IMR-90 (cell line): Measurements from ENCODE around the gene CUX1. TPM values are rescaled to one million over a fixed set of nuclear protein-coding genes. Genes with fewer than 3 reads are reported as not detected.

Experiments
- ATAC-seq: fragments of 200-7000 bp; cut with Tn5 transposase; 2 replicates; pipeline ENCODE4 v1.9.1; 2020; ENCODE audit warnings: low read depth, mild to moderate bottlenecking, moderate library complexity
- BruUV-seq: library from RNA; stranded (reverse); fragments of 400-500 nt; replicated peaks from 2 replicates; lab custom pipeline; 2021; lab: Mats Ljungman, UMichigan
- CTCF ChIA-PET: fragments of 300-600 bp; formaldehyde crosslinking; extraction: SDS; loops from one replicate; lab custom pipeline; 2021; ENCODE audit warnings: antibody characterized with exemption; lab: Yijun Ruan, JAX
- POLR2A ChIA-PET: fragments of 300-600 bp; sonication (Branson Sonifier 250); formaldehyde crosslinking; loops from one replicate; lab custom pipeline; 2022; ENCODE audit warnings: antibody characterized with exemption; ENCODE audit not compliant: unreplicated experiment; lab: Charles Lee
- DNase-seq: peaks from one replicate; pipeline ENCODE4 v3.0.0; 2013
- H2AFZ ChIP-seq: replicated peaks from 2 replicates; pipeline ENCODE3; 2013; ENCODE audit warnings: low read length, mild to moderate bottlenecking; ENCODE audit not compliant: poor library complexity
- H2AK5ac ChIP-seq: 2 replicates; pipeline ENCODE4 v1.6.1; 2013; ENCODE audit warnings: low read depth, low read length, inconsistent platforms
- H2AK9ac ChIP-seq: replicated peaks from 2 replicates; pipeline ENCODE3; 2013; ENCODE audit warnings: mild to moderate bottlenecking, low read depth, low read length, moderate library complexity; ENCODE audit not compliant: poor library complexity
- H2BK120ac ChIP-seq: 2 replicates; pipeline ENCODE4 v1.6.1; 2013; ENCODE audit warnings: low read depth, low read length, inconsistent platforms
- H2BK15ac ChIP-seq: 3 replicates; pipeline ENCODE4 v1.6.1; 2013; ENCODE audit warnings: low read depth, low read length, inconsistent platforms
- H2BK20ac ChIP-seq: 2 replicates; pipeline ENCODE4 v1.6.1; 2013; ENCODE audit warnings: low read depth, mild to moderate bottlenecking, inconsistent platforms, low read length, moderate library complexity
- H2BK5ac ChIP-seq: 2 replicates; pipeline ENCODE4 v1.6.1; 2013; ENCODE audit warnings: mild to moderate bottlenecking, low read depth, low read length, inconsistent platforms; ENCODE audit not compliant: poor library complexity, severe bottlenecking
- H3K14ac ChIP-seq: replicated peaks from 2 replicates; pipeline ENCODE4 v1.6.1; 2013; ENCODE audit warnings: low read depth, low read length, inconsistent platforms
- H3K18ac ChIP-seq: 2 replicates; pipeline ENCODE4 v1.6.1; 2013; ENCODE audit warnings: low read depth, low read length, control low read depth
- H3K23ac ChIP-seq: 2 replicates; pipeline ENCODE4 v1.6.1; 2013; ENCODE audit warnings: low read depth, low read length, inconsistent platforms
- H3K27ac ChIP-seq: 2 replicates; pipeline ENCODE4 v1.5.1; 2013; ENCODE audit warnings: mild to moderate bottlenecking, control low read depth, low read length; ENCODE audit not compliant: insufficient read depth
- H3K27me3 ChIP-seq: 2 replicates; pipeline ENCODE4 v1.6.1; 2013; ENCODE audit warnings: low read length; ENCODE audit not compliant: control insufficient read depth, insufficient read depth
- H3K36me3 ChIP-seq: 2 replicates; pipeline ENCODE4 v1.6.1; 2013; ENCODE audit warnings: low read length, mixed read lengths; ENCODE audit not compliant: control insufficient read depth, insufficient read depth
- H3K4ac ChIP-seq: 2 replicates; pipeline ENCODE4 v1.6.1; 2013; ENCODE audit warnings: low read depth, low read length, inconsistent platforms
- H3K4me1 ChIP-seq: 2 replicates; pipeline ENCODE4 v1.6.1; 2013; ENCODE audit warnings: low read length, mixed read lengths; ENCODE audit not compliant: control insufficient read depth, insufficient read depth
- H3K4me2 ChIP-seq: 2 replicates; pipeline ENCODE4 v1.6.1; 2013; ENCODE audit warnings: low read depth, mild to moderate bottlenecking, control low read depth, low read length, moderate library complexity
- H3K4me3 ChIP-seq: 2 replicates; pipeline ENCODE4 v1.5.1; 2013; ENCODE audit warnings: low read depth, mild to moderate bottlenecking, control low read depth, low read length, moderate library complexity; ENCODE audit not compliant: insufficient read depth
- H3K56ac ChIP-seq: 2 replicates; pipeline ENCODE4 v1.6.1; 2013; ENCODE audit warnings: low read length, inconsistent platforms; ENCODE audit not compliant: insufficient read depth; ENCODE audit errors: extremely low read depth
- H3K79me1 ChIP-seq, 2 experiments: 2 replicates each; pipeline ENCODE4 v1.6.1; 2013; ENCODE audit warnings: low read length in 2 of 2, inconsistent platforms in 1 of 2, low read depth in 1 of 2
- H3K9ac ChIP-seq: 2 replicates; pipeline ENCODE4 v1.6.1; 2013; ENCODE audit warnings: low read depth, low read length, control low read depth
- H3K9me1 ChIP-seq: 2 replicates; pipeline ENCODE4 v1.6.1; 2013; ENCODE audit warnings: low read length, inconsistent platforms; ENCODE audit not compliant: insufficient read depth
- H3K9me3 ChIP-seq: 2 replicates; pipeline ENCODE4 v1.6.1; 2013; ENCODE audit warnings: low read length; ENCODE audit not compliant: control insufficient read depth, insufficient read depth
- H4K20me1 ChIP-seq: 2 replicates; pipeline ENCODE4 v1.6.1; 2013; ENCODE audit warnings: low read length, inconsistent platforms; ENCODE audit not compliant: insufficient read depth
- H4K5ac ChIP-seq: 2 replicates; pipeline ENCODE4 v1.6.1; 2013; ENCODE audit warnings: mild to moderate bottlenecking, low read depth, low read length, control low read depth
- H4K8ac ChIP-seq, 2 experiments: 2 replicates each; pipeline ENCODE4 v1.6.1; 2013; ENCODE audit warnings: low read depth in 2 of 2, low read length in 2 of 2, control low read depth in 1 of 2, inconsistent platforms in 1 of 2
- H4K91ac ChIP-seq: 2 replicates; pipeline ENCODE4 v1.6.1; 2013; ENCODE audit warnings: low read depth, low read length, inconsistent platforms; ENCODE audit not compliant: insufficient read depth
- BHLHE40 ChIP-seq: fragments of 150-350 bp; IDR thresholded peaks from 2 replicates; pipeline ENCODE4 v1.6.1; 2016; ENCODE audit warnings: mild to moderate bottlenecking, low read depth, low read length
- CTCF ChIP-seq: conservative IDR thresholded peaks from 2 replicates; pipeline ENCODE4 v1.5.1; 2012; ENCODE audit warnings: mild to moderate bottlenecking, low read depth, low read length, improper control_type of control experiment
- MAZ ChIP-seq: IDR thresholded peaks from 2 replicates; pipeline ENCODE4 v1.6.1; 2012; ENCODE audit warnings: low read depth, mild to moderate bottlenecking, low read length, improper control_type of control experiment, moderate library complexity, borderline replicate concordance
- POLR2A ChIP-seq: IDR thresholded peaks from 2 replicates; pipeline ENCODE4 v1.6.1; 2012; ENCODE audit warnings: mild to moderate bottlenecking, low read depth, low read length
- RAD21 ChIP-seq: IDR thresholded peaks from 2 replicates; pipeline ENCODE4 v1.6.1; 2012; ENCODE audit warnings: low read length, improper control_type of control experiment
- WGBS, 2 experiments: methylation state at CpG; one replicate each; pipeline versions ENCODE4 v1.1.5 to v1.1.7; 2013; ENCODE audit warnings: missing lambda C conversion rate in 2 of 2; ENCODE audit not compliant: insufficient read length in 1 of 2; ENCODE audit errors: extremely low coverage in 2 of 2; 5-methylcytosine and 5-hydroxymethylcytosine counted together
- dilution Hi-C: fragments of 300-500 bp; cut with HindIII; formaldehyde crosslinking; loops from one replicate; pipeline ENCODE4 v1.14.3; 2018; ENCODE audit warnings: low sequenced_read_pairs; ENCODE audit not compliant: unreplicated experiment
- in situ Hi-C: fragments of 300-500 bp; cut with MboI; formaldehyde crosslinking; loops from 3 replicates; pipeline ENCODE4 v1.14.3; 2019; ENCODE audit warnings: low sequenced_read_pairs, inconsistent platforms, mixed read lengths
- intact Hi-C: fragments of 100-400 bp; cut with micrococcal nuclease; formaldehyde crosslinking; loops from 2 replicates; pipeline ENCODE4 v1.10.0; 2022
- polyA plus RNA-seq, 3 experiments: library from polyadenylated mRNA; depleted of rRNA; stranded (reverse); fragments of >200 nt; gene quantifications; 2 replicates each; pipeline ENCODE4 v1.2.3, GENCODE V29; 2012; ENCODE audit warnings: low replicate concordance in 1 of 3
- total RNA-seq: library from RNA; depleted of rRNA; stranded (reverse); fragments of >200 nt; gene quantifications from 2 replicates; pipeline ENCODE4 v1.2.3, GENCODE V29; 2012

The CUX1 gene
- total and polyA plus RNA-seq, 2 of the 4 experiments (the other 2 are of a cell fraction): 19.7 to 46.4 TPM

- Histone ChIP-seq H3K4ac (no peak overlapping the region), H3K56ac (no peak overlapping the region), H4K5ac (no peak overlapping the region), H3K27ac (no peak overlapping the region), H3K4me1 (peaks cover 24% of the 10 kb centered on the region), H4K91ac (no peak overlapping the region), H3K23ac (no peak overlapping the region), H3K79me1 (peaks cover 35 to 88% of the 10 kb centered on the region in 2 experiments), H3K36me3 (no peaks in the 10 kb centered on the region), H2BK20ac (no peak overlapping the region), H2AFZ (no peak overlapping the region), H3K4me3 (no peak overlapping the region), H3K18ac (no peak overlapping the region), H2AK9ac (no peak overlapping the region), H3K14ac (no peak overlapping the region), H3K4me2 (no peak overlapping the region), H3K27me3 (no peaks in the 10 kb centered on the region), H2BK120ac (no peak overlapping the region), H4K20me1 (peaks cover 36% of the 10 kb centered on the region), H3K9me1 (peaks cover 32% of the 10 kb centered on the region), H3K9me3 (no peaks in the 10 kb centered on the region), H2BK15ac (no peak overlapping the region), H2AK5ac (no peak overlapping the region), H2BK5ac (no peak overlapping the region), H3K9ac (no peak overlapping the region), H4K8ac (no peak overlapping the region)
- no peak for TF ChIP-seq CTCF
- TF ChIP-seq MAZ: no peak
- no peak for TF ChIP-seq POLR2A
- no peak for TF ChIP-seq RAD21
- TF ChIP-seq BHLHE40: no peak
- ChIA-PET POLR2A (no interaction called here), CTCF (no interaction called here)
- dilution Hi-C loops (no loop called here), in situ Hi-C loops (no loop called here), intact Hi-C loops (no loop called here)
- WGBS, 2 experiments: 88% methylated on average over 3 of the region's 10 CpGs; no CpG with 5 or more reads in 1 of the 2 experiments
- ATAC-seq: no peak
- BruUV-seq: no TSS peak
- no peak for DNase-seq
Measured at GRCh38 chr7:101944611-101945010, 127.2 kb downstream of the CUX1 start.
